Endothelial cell of umbilical vein (primary cell): ENCODE results near the gene ZBTB9. TPM values are rescaled to one million over a fixed set of nuclear protein-coding genes. Genes with fewer than 3 reads are reported as not detected.

Experiments
- BruUV-seq: library from RNA; stranded (reverse); fragments of 400-500 nt; replicated peaks from 2 replicates; lab custom pipeline; 2021; lab: Mats Ljungman, UMichigan
- CTCF ChIA-PET: fragments of 300-600, 350-600 bp; sonication (Branson Sonifier 250); formaldehyde crosslinking; loops from one replicate; lab custom pipeline; 2021; ENCODE audit warnings: antibody characterized with exemption, inconsistent platforms; lab: Charles Lee
- POLR2A ChIA-PET: fragments of 300-600, 350-600 bp; sonication (Branson Sonifier 250); formaldehyde crosslinking; loops from one replicate; lab custom pipeline; 2021; ENCODE audit warnings: antibody characterized with exemption, inconsistent platforms; lab: Charles Lee
- DNase-seq: peaks from one replicate; pipeline ENCODE4 v3.0.0-alpha.2; 2011; ENCODE audit warnings: low read depth, low spot score
- FAIRE-seq: peaks from 2 replicates; lab custom pipeline; 2011; peaks lifted over from hg19 to GRCh38; lab: Jason Lieb, UNC
- H2AFZ ChIP-seq: 2 replicates; pipeline ENCODE4 v1.6.0; 2012; ENCODE audit warnings: low read depth, low read length, control low read depth, inconsistent platforms
- H3K27ac ChIP-seq: 2 replicates; pipeline ENCODE4 v1.5.1; 2011; ENCODE audit warnings: low read depth, mild to moderate bottlenecking, control low read depth, low read length, moderate library complexity; ENCODE audit not compliant: insufficient read depth
- H3K27me3 ChIP-seq, 2 experiments: 2 replicates each; pipeline versions ENCODE4 v1.6.0 to v1.6.1; 2011; ENCODE audit warnings: low read length in 2 of 2, mixed read lengths in 1 of 2; ENCODE audit not compliant: control insufficient read depth in 2 of 2, insufficient read depth in 2 of 2
- H3K36me3 ChIP-seq, 2 experiments: 2 replicates in 1 of 2; 3 replicates in 1 of 2; pipeline ENCODE4 v1.5.1; 2011; ENCODE audit warnings: low read length in 2 of 2, mild to moderate bottlenecking in 1 of 2, moderate library complexity in 1 of 2; ENCODE audit not compliant: control insufficient read depth in 2 of 2, insufficient read depth in 2 of 2; ENCODE audit errors: extremely low read depth in 1 of 2
- H3K4me1 ChIP-seq: 3 replicates; pipeline ENCODE4 v1.5.1; 2011; ENCODE audit warnings: mild to moderate bottlenecking, low read length; ENCODE audit not compliant: control insufficient read depth, insufficient read depth; ENCODE audit errors: extremely low read depth
- H3K4me2 ChIP-seq: 2 replicates; pipeline ENCODE4 v1.6.1; 2011; ENCODE audit warnings: low read length, control low read depth, mixed read lengths; ENCODE audit not compliant: insufficient read depth
- H3K4me3 ChIP-seq, 3 experiments: fragments of 200-600 bp in 1 of 3; sonication (generic), shearing (Covaris generic) in 1 of 3; replicated peaks in 1 of 3; 2 replicates each; pipeline ENCODE4 v1.5.1; 2011 to 2016; ENCODE audit warnings: control low read depth in 3 of 3, low read length in 3 of 3, mild to moderate bottlenecking in 2 of 3, inconsistent platforms in 1 of 3, low read depth in 1 of 3, moderate library complexity in 1 of 3; ENCODE audit not compliant: insufficient read depth in 1 of 3
- H3K79me2 ChIP-seq: 2 replicates; pipeline ENCODE4 v1.6.0; 2012; ENCODE audit warnings: low read length, inconsistent platforms; ENCODE audit not compliant: control insufficient read depth, insufficient read depth
- H3K9ac ChIP-seq: replicated peaks from 2 replicates; pipeline ENCODE3; 2011; ENCODE audit warnings: low read length, control low read depth; ENCODE audit not compliant: insufficient read depth; ENCODE audit errors: extremely low read depth
- H3K9me1 ChIP-seq: replicated peaks from 3 replicates; pipeline ENCODE4 v1.6.0; 2011; ENCODE audit warnings: mild to moderate bottlenecking, low read length; ENCODE audit not compliant: control insufficient read depth, insufficient read depth; ENCODE audit errors: extremely low read depth
- H3K9me3 ChIP-seq: replicated peaks from 2 replicates; pipeline ENCODE4 v1.5.1; 2012; ENCODE audit warnings: low read length, inconsistent platforms; ENCODE audit not compliant: control insufficient read depth, insufficient read depth
- H4K20me1 ChIP-seq: replicated peaks from 2 replicates; pipeline ENCODE3; 2011; ENCODE audit warnings: mild to moderate bottlenecking, low read length; ENCODE audit not compliant: control insufficient read depth, insufficient read depth; ENCODE audit errors: extremely low read depth
- CTCF ChIP-seq, 2 donors: IDR thresholded peaks; 1 replicate in 1 of 2; 2 replicates in 1 of 2; pipeline ENCODE4 v1.5.1; 2011; ENCODE audit warnings: low read length in 2 of 2, mild to moderate bottlenecking in 2 of 2, moderate library complexity in 2 of 2, control low read depth in 1 of 2, inconsistent platforms in 1 of 2, low read depth in 1 of 2; ENCODE audit not compliant: insufficient read depth in 1 of 2; ENCODE audit errors: extremely low read depth in 1 of 2
- EZH2 ChIP-seq: IDR thresholded peaks from 2 replicates; pipeline ENCODE4 v1.6.1; 2012; ENCODE audit warnings: borderline replicate concordance, low read depth, mild to moderate bottlenecking, moderate library complexity, low read length, inconsistent platforms; ENCODE audit not compliant: severe bottlenecking
- FOS ChIP-seq: IDR thresholded peaks from 2 replicates; pipeline ENCODE4 v1.6.1; 2011; ENCODE audit warnings: mild to moderate bottlenecking, low read length, moderate library complexity, borderline replicate concordance; ENCODE audit not compliant: insufficient read depth
- GATA2 ChIP-seq: IDR thresholded peaks from 2 replicates; pipeline ENCODE4 v1.7.0; 2011; ENCODE audit warnings: low read depth, mild to moderate bottlenecking, moderate library complexity, mixed read lengths, low read length; ENCODE audit not compliant: insufficient read length, insufficient read depth
- JUN ChIP-seq: IDR thresholded peaks from 2 replicates; pipeline ENCODE4 v1.6.1; 2011; ENCODE audit warnings: borderline replicate concordance, low read depth; ENCODE audit not compliant: insufficient read length, insufficient read depth
- MAX ChIP-seq: IDR thresholded peaks from 2 replicates; pipeline ENCODE4 v1.6.1; 2011; ENCODE audit not compliant: insufficient read depth, insufficient read length
- MYC ChIP-seq: IDR thresholded peaks from one replicate; pipeline ENCODE4 v1.6.1; 2011; ENCODE audit warnings: mild to moderate bottlenecking, low read depth, low read length
- POLR2A ChIP-seq: IDR thresholded peaks from 2 replicates; pipeline ENCODE4 v1.6.1; 2012; ENCODE audit warnings: low read depth, mild to moderate bottlenecking, control low read depth, low read length
- POLR2AphosphoS5 ChIP-seq: IDR thresholded peaks from 2 replicates; pipeline ENCODE4 v1.6.1; 2012; ENCODE audit warnings: low read depth, mild to moderate bottlenecking, control low read depth, low read length, moderate library complexity; ENCODE audit not compliant: insufficient read depth
- dilution Hi-C: fragments of 300-500 bp; cut with MboI; formaldehyde crosslinking; loops from one replicate; pipeline ENCODE4 v1.15.0; 2019; ENCODE audit warnings: low sequenced_read_pairs; ENCODE audit not compliant: extremely low pct_ligation_motif_present
- intact Hi-C: fragments of 100-400 bp; cut with micrococcal nuclease; formaldehyde crosslinking; loops from one replicate; pipeline ENCODE4 v1.10.0; 2022
- polyA plus RNA-seq, 4 experiments: library from polyadenylated mRNA; depleted of rRNA in 3 of 4; stranded (reverse) in 3 of 4; unstranded in 1 of 4; fragments of >200 nt; gene quantifications; 2 replicates each; pipeline versions ENCODE4 v1.2.1 to v1.2.3, GENCODE V29; 2011 to 2012; ENCODE audit warnings: missing spikeins in 1 of 4
- total RNA-seq: library from RNA; stranded (reverse); gene quantifications from 2 replicates; pipeline ENCODE4 v1.2.3, GENCODE V29; 2021

The ZBTB9 gene
- total and polyA plus RNA-seq, 2 donors (not counting 3 experiments of a cell fraction or from before 2014, with no cell fraction given): 4.7 to 8.0 TPM

- Histone ChIP-seq H3K27ac (no peak overlapping the region), H3K27me3 (peaks cover 0 to 4% of the 10 kb centered on the region in 2 experiments), H3K79me2 (no peaks in the 10 kb centered on the region), H3K4me1 (no peaks in the 10 kb centered on the region), H3K9me1 (no peaks in the 10 kb centered on the region), H2AFZ (no peak overlapping the region), H3K4me2 (no peak overlapping the region), H3K4me3 (no peak overlapping the region), H3K36me3 (no peaks in the 10 kb centered on the region), H3K9ac (no peak overlapping the region), H3K9me3 (no peaks in the 10 kb centered on the region), H4K20me1 (no peaks in the 10 kb centered on the region)
- no TSS peak for BruUV-seq
- intact Hi-C loops (loop anchor here (5.0 kb wide), 1 partner anchor 98 kb away; the partner anchor contains the start of gene KIFC1), dilution Hi-C loops (no loop called here)
- ChIA-PET POLR2A (no interaction called here), CTCF (interaction anchor here (0.6 to 2.0 kb wide), 4 partner anchors 13 to 41 kb away, joined by 3 to 7 read pairs (median 3); no protein-coding TSS in a partner anchor)
- no peak for TF ChIP-seq JUN
- TF ChIP-seq MAX: no peak
- TF ChIP-seq POLR2AphosphoS5: no peak
- TF ChIP-seq CTCF (IDR thresholded peaks at IDR 0.05; ENCODE audit: extremely low read depth in 1 of 2, insufficient read depth in 1 of 2, low read depth in 1 of 2, low read length in 2 of 2): no peak
- TF ChIP-seq POLR2A: no peak
- no peak for TF ChIP-seq EZH2
- no peak for TF ChIP-seq FOS
- TF ChIP-seq GATA2: no peak
- TF ChIP-seq MYC: no peak
- no peak for FAIRE-seq
- DNase-seq: no peak
Observed at GRCh38 chr6:33490621-33491020, 36.2 kb downstream of the ZBTB9 start.
